ENCODE measurements around the gene CAV2. TPM values are rescaled to one million over a fixed set of nuclear protein-coding genes. Genes with fewer than 3 reads are reported as not detected.
A peak's percentile ranks its signal among the peaks of the same experiment; 100 is the strongest.

Gene CAV2, protein sequence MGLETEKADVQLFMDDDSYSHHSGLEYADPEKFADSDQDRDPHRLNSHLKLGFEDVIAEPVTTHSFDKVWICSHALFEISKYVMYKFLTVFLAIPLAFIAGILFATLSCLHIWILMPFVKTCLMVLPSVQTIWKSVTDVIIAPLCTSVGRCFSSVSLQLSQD
- total RNA-seq = 100 to 1,000 TPM in 2 of 7 donors, 10 to 100 TPM in 5; 27.8 to 107 (median 76.1) TPM
- 10 to 100 TPM; 15.5 to 51.6 (median 20.4) TPM for polyA plus RNA-seq
- long read RNA-seq, donor 1, transcript CAV2-201 (3 exons, 3,301 nt) = major isoform, 39 of 45 reads
- long read RNA-seq, donor 1, partial matches to known transcripts = 0 of 45 reads
- long read RNA-seq, donor 1, other reads (novel, unspliced or antisense) = 0 of 45 reads
- long read RNA-seq, donor 2, transcript CAV2-201 (3 exons, 3,301 nt) = major isoform, 27 of 32 reads
- long read RNA-seq, donor 2, partial matches to known transcripts = 0 of 32 reads
- long read RNA-seq, donor 2, other reads (novel, unspliced or antisense) = 0 of 32 reads

DNA sequence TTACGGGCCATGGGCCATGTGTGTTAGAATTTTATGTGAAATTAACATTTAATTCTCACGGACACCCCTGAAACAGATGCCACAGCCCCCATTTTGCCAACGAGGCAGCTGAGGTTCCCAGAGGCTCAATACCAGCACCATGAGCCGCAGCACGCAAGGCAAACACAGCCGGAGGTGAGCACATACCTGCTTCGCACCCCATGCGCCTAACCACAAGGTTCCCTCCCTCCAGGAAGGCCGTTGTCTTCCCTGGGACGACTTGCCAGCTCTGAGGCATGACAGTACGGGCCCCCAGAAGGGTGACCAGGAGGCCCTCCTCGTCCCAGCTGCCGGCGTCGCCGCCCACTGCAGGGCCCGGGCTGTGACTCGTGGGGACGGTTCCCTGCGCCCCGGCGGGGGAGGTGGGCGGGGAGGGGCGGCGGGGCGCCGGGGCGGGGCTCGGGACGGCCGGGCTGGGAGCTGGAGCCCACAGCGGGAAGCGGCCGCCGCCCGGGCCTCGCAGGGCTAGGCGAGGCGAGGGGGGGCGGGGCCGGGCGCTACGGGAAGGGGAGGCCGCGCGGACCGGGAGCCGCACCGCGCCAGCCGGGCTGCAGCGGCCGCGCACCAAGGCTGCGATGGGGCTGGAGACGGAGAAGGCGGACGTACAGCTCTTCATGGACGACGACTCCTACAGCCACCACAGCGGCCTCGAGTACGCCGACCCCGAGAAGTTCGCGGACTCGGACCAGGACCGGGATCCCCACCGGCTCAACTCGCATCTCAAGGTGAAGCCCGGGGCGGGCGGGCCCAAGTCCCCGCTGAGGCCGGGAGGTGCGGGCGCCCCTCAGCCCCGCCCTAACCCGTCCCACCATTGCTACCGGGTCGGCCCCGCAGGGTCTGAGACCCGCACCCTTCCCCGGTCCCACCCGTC, at the start of gene CAV2:
TSS of gene CAV2 (plus strand) at position 571 of the 910 bp plus-strand sequence. CDS start at position 615, 44 bp downstream.
- intact Hi-C loops (cut with DNase I; ENCODE audit: low total_unique reads) = no loop called here
- H3K4me1 ChIP-seq = peaks cover 0 to 25% (median 15%) of the 10 kb centered on the region in 6 donors
- no peaks in the 10 kb centered on the region for H3K36me3 ChIP-seq
- TF ChIP-seq POLR2AphosphoS5 (IDR thresholded peaks at IDR 0.05) = peak; percentile 14 to 74 (median 69)
- TF ChIP-seq, protein P1, sequence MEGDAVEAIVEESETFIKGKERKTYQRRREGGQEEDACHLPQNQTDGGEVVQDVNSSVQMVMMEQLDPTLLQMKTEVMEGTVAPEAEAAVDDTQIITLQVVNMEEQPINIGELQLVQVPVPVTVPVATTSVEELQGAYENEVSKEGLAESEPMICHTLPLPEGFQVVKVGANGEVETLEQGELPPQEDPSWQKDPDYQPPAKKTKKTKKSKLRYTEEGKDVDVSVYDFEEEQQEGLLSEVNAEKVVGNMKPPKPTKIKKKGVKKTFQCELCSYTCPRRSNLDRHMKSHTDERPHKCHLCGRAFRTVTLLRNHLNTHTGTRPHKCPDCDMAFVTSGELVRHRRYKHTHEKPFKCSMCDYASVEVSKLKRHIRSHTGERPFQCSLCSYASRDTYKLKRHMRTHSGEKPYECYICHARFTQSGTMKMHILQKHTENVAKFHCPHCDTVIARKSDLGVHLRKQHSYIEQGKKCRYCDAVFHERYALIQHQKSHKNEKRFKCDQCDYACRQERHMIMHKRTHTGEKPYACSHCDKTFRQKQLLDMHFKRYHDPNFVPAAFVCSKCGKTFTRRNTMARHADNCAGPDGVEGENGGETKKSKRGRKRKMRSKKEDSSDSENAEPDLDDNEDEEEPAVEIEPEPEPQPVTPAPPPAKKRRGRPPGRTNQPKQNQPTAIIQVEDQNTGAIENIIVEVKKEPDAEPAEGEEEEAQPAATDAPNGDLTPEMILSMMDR (IDR thresholded peaks at IDR 0.05 in 8 of 11, conservative IDR thresholded peaks at IDR 0.05 in 3 of 11) = no peak
- DNase-seq = peak; percentile 84
- peaks cover 0 to 49% (median 16%) of the 10 kb centered on the region in 7 donors for H3K27me3 ChIP-seq (replicated peaks in 1 of 7)
- peak within 1 kb of the TSS; percentile 49 to 74 (median 54) for H3K4me3 ChIP-seq
- 4 to 20% (median 6%) methylated on average over 15 to 86 of the region's 86 CpGs for WGBS, 5 donors
- H3K9me3 ChIP-seq = no peaks in the 10 kb centered on the region
- H3K27ac ChIP-seq = peak within 1 kb of the TSS; percentile 72 to 93 (median 88)

DNA sequence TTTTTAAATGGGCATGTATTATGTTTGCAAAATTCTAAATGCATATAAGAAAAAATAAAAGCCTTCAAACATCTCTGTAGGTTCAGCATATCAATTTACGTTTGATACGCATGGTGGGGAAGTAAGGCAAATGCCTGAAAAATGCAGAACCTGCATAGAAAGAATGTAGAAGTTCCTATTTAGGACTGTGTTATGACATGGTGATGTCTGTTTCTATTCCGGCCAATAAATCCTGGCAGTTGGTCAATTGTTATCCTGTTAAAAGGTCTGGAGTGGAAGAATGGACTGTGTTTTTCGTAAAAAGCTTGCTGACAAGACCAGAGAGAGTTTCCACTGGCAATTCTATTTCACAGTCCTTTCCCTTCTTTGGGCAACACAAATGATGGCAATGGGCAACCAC, 49.6 kb upstream of the CAV2 start:
- intact Hi-C loops (cut with DNase I; ENCODE audit: low total_unique reads) = no loop called here
- no peaks in the 10 kb centered on the region for H3K9me3 ChIP-seq
- TF ChIP-seq POLR2A (IDR thresholded peaks at IDR 0.05) (no peak), POLR2AphosphoS5 (IDR thresholded peaks at IDR 0.05) (no peak)
- TF ChIP-seq, protein P1 (IDR thresholded peaks at IDR 0.05 in 8 of 11, conservative IDR thresholded peaks at IDR 0.05 in 3 of 11) = no peak
- no peak for DNase-seq
- 68 to 80% (median 73%) methylated on average over 4 of the region's 4 CpGs for WGBS, 5 donors
- H3K27ac ChIP-seq = no peak overlapping the region
- H3K4me3 ChIP-seq = no peak overlapping the region
- no peaks in the 10 kb centered on the region for H3K27me3 ChIP-seq (replicated peaks in 1 of 7)
- H3K36me3 ChIP-seq = no peaks in the 10 kb centered on the region
- no peaks in the 10 kb centered on the region for H3K4me1 ChIP-seq

DNA sequence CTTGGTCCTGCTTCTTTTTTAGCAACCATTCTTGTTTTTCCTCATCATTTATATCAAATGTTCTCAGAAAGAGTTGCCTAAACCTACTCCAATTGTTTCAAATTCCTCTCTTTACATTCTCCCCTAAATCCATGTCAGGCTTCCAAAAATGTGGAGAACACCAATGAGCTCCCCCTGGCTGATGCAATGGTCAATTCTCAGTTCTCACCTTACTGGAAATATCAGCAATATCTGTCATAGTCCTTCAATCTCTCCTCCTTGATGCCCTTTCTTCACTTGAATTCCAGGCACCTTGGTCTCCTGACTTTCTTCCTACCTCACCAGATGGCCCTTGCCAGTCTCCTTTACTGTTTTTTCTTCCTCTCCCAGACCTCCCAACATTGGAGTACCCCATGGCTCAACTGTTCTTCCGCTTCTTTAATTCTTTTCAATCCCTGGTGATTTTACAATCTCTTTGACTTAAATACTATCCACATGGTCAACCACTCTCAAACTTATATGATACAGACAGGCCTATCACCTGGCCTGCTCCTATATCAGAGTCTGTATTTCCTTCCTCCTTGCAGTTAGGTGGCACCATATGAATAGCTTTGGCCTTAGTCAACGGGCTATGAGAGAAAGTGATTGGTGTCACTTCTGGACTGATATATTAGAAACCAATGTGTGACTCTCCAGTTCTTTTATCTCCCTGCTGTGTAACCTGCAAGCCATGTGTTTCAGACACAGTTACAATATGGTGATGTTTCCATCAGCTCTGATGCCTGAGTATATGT, 47.4 kb upstream of the CAV2 start:
- 86 to 94% (median 93%) methylated on average over 2 of the region's 2 CpGs for WGBS, 5 donors
- no peaks in the 10 kb centered on the region for H3K4me1 ChIP-seq
- intact Hi-C loops (cut with DNase I; ENCODE audit: low total_unique reads) = no loop called here

DNA sequence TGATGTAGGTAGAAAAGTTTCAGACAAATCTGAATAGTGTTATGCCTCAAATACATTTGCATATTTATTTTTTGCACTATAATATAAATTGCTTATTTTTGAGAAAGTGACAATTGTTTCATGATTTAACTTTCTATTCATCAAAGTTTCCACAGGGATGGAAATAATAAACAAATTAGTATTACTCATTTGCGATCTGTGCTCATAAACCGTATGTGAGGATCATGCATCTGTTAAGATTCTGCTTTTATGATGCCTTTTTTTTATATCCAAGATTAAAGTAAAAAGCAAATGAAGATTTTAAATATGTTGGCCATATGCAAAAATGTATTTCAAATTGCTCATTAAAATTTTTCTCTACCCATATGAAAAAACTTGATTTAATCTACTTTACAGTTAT, 45.2 kb upstream of the CAV2 start:
- Histone ChIP-seq H3K27ac (no peak overlapping the region), H3K36me3 (no peaks in the 10 kb centered on the region), H3K4me3 (no peak overlapping the region), H3K9me3 (no peaks in the 10 kb centered on the region), H3K27me3 (replicated peaks in 1 of 7) (no peaks in the 10 kb centered on the region), H3K4me1 (no peaks in the 10 kb centered on the region)
- 89 to 97% (median 93%) methylated on average over 2 of the region's 2 CpGs for WGBS, 5 donors
- intact Hi-C loops (cut with DNase I; ENCODE audit: low total_unique reads) = no loop called here
- TF ChIP-seq POLR2A (IDR thresholded peaks at IDR 0.05) (no peak), POLR2AphosphoS5 (IDR thresholded peaks at IDR 0.05) (no peak)
- TF ChIP-seq, protein P1 (IDR thresholded peaks at IDR 0.05 in 8 of 11, conservative IDR thresholded peaks at IDR 0.05 in 3 of 11) = no peak
- no peak for DNase-seq

More for the DNA sequence above, 47.4 kb upstream of the CAV2 start:
- no peak for DNase-seq
- Histone ChIP-seq H3K9me3 (no peaks in the 10 kb centered on the region), H3K27ac (no peak overlapping the region), H3K4me3 (no peak overlapping the region), H3K27me3 (replicated peaks in 1 of 7) (no peaks in the 10 kb centered on the region), H3K36me3 (no peaks in the 10 kb centered on the region)
- no peak for TF ChIP-seq POLR2A (IDR thresholded peaks at IDR 0.05)

Data from spleen (tissue), 13 donors.